ENCODE results near the gene RPS15. TPM values are rescaled to one million over a fixed set of nuclear protein-coding genes. Genes with fewer than 3 reads are reported as not detected.
A peak's percentile ranks its signal among the peaks of the same experiment; 100 is the strongest.

Gene RPS15
- total RNA-seq, 1 donor from 2014 or later: 753 TPM

DNA sequence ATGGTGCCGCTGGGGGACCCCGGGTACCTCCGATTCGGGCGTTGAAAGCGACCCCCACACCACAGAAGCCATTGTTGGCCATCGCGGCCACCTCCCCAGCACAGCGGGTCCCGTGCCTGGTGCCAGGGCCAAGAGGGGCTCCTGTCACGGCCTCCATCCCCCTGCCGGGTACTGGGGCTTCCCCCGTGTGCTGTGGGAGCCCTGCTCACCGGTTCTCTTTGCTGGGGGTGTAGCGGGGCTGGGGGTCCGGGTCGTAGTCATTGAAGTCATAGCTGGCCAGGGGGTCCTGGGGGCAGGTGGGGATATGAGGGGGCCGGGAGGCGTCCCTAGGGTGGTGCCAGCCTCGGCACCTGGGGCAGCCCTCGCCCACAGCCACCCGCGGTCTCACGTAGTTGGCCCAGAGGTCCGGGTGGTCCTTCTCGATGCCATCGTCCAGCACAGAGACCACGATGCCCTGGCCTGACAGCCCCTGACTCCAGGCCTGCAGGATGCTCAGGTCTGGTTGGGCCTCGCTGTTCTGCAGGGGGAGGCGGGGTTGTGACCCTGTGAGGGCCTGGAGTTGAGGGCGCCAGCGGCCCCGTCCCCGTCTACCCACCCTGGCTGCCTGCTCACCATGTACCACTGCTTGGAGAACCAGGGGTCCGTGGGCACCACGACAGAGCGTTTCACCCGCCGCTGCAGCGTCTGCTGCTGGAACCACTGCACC is 49.5 kb downstream of the RPS15 start:
- DNase-seq (ENCODE audit: low spot score) (peak; percentile 61), ATAC-seq (no peak)
- intact Hi-C loops (cut with DNase I): no loop called here

DNA sequence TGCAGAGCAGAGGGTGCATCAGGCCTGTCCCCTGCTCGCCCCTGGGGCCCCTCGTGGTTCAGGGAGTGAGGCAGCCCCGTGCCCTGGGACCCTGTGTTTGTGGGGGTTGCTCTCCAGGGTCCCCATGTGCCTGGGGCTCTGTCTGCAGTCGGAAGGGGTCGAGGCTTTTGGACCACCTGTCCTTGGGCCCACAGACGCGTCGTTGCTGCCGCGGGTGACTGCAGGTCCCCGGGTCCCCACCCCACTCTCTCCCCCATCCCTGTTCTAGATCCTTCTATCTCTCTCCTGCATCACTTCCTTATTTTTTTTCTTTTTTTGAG is 50.0 kb downstream of the RPS15 start:
- ATAC-seq (no peak), DNase-seq (ENCODE audit: low spot score) (peak; percentile 54)
- intact Hi-C loops (cut with DNase I): no loop called here

DNA sequence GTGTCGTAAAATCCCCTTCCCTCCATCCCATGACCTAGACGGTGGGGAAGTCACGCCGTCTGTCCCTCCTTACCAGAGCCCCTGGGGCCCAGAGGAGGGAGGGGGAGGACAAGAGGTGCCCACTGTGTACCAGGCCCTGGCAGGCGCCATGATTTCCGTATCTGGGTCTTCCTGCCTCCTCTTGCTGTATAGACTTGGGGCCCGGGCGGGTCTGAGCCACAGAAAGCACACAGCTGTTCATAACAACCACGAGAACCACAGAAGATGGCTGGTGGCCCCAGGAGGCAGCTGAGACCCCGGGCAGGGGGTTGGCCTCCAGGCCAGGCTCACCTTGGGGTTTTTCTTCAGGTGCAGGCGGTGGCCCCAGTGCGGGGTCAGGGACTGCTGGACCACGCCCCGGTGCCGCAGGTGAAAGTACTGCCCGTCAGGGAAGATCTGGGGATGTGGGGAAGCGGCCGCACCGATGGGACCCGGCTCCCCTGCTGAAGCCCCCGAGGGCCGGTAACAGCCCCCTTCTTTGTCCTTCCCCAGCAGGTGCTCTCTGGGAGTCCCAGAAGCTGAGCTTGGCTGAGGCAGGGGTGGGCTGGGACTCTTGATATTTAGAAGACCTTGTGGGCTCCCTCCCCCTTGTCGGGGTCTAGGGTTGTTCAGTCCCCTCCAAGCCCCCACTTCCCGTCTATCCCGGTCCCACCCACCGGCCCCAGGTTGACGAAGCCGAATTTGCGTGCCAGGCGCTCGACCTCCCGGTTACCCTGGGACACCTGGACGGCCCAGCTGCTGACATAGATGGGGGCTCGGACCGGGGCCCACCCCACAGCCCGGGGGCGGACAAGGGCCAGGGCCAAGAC is 51.5 kb downstream of the RPS15 start:
- peak; percentile 65 for DNase-seq (ENCODE audit: low spot score)
- intact Hi-C loops (cut with DNase I): no loop called here

More for the DNA sequence above, 51.5 kb downstream of the RPS15 start:
- no peak for ATAC-seq

Other genes with a start within 250 kb of the RPS15 start
- gene STK11, start 232.6 kb upstream of the RPS15 start, total RNA-seq: 57.2 TPM
- 2.9 TPM for gene CBARP, start 200.4 kb upstream of the RPS15 start, total RNA-seq
- gene ATP5F1D, start 196.6 kb upstream of the RPS15 start, total RNA-seq: 90.9 TPM
- 117 TPM for gene MIDN, start 189.8 kb upstream of the RPS15 start, total RNA-seq
- 550 TPM for gene CIRBP, start 169.1 kb upstream of the RPS15 start, total RNA-seq
- gene FAM174C, start 162.9 kb upstream of the RPS15 start, total RNA-seq: 21.4 TPM
- gene EFNA2, start 152.5 kb upstream of the RPS15 start, total RNA-seq: not detected
- 57.5 TPM for gene NDUFS7, start 54.5 kb upstream of the RPS15 start, total RNA-seq
- 48.1 TPM for gene GAMT, start 36.9 kb upstream of the RPS15 start, total RNA-seq
- 75.7 TPM for gene DAZAP1, start 30.8 kb upstream of the RPS15 start, total RNA-seq
- gene APC2, start 11.7 kb downstream of the RPS15 start, total RNA-seq: 6.0 TPM
- 22.1 TPM for gene C19orf25, start 40.8 kb downstream of the RPS15 start, total RNA-seq
- gene PCSK4, start 52.0 kb downstream of the RPS15 start, total RNA-seq: 2.5 TPM
- 3.9 TPM for gene REEP6, start 52.8 kb downstream of the RPS15 start, total RNA-seq
- 48.3 TPM for gene ADAMTSL5, start 74.6 kb downstream of the RPS15 start, total RNA-seq
- gene PLK5, start 85.7 kb downstream of the RPS15 start, total RNA-seq: 0.80 TPM
- 27.1 TPM for gene MEX3D, start 129.9 kb downstream of the RPS15 start, total RNA-seq
- 48.1 TPM for gene MBD3, start 154.5 kb downstream of the RPS15 start, total RNA-seq
- 136 TPM for gene UQCR11, start 167.1 kb downstream of the RPS15 start, total RNA-seq
- gene TCF3, start 214.2 kb downstream of the RPS15 start, total RNA-seq: 48.7 TPM

Data from sciatic nerve (tissue), 2 donors.